Mucosa of descending colon (tissue), 3 donors: Measurements from ENCODE around the gene TEAD1. TPM values are rescaled to one million over a fixed set of nuclear protein-coding genes. Genes with fewer than 3 reads are reported as not detected.

ENCODE experiments used
- ATAC-seq: fragments of 200-7000 bp; cut with Tn5 transposase; one replicate; pipeline ENCODE4 v1.9.1; 2020; ENCODE audit warnings: mild to moderate bottlenecking, moderate library complexity
- DNase-seq, 3 donors: peaks; one replicate each; pipeline ENCODE4 v3.0.0-alpha.2; 2020
- H3K36me3 ChIP-seq: fragments of 200-600 bp; one replicate; pipeline ENCODE4 v1.8.0; 2021; ENCODE audit warnings: low read depth, mild to moderate bottlenecking
- H3K4me1 ChIP-seq: fragments of 200-600 bp; one replicate; pipeline ENCODE4 v1.8.0; 2021; ENCODE audit warnings: low read depth, mild to moderate bottlenecking
- H3K4me3 ChIP-seq: fragments of 200-600 bp; one replicate; pipeline ENCODE4 v1.8.0; 2021; ENCODE audit warnings: mild to moderate bottlenecking
- H3K9me3 ChIP-seq: fragments of 200-600 bp; one replicate; pipeline ENCODE4 v1.8.0; 2021; ENCODE audit warnings: mild to moderate bottlenecking
- CTCF ChIP-seq: fragments of 200-600 bp; IDR thresholded peaks from one replicate; pipeline ENCODE4 v1.8.0; 2022; ENCODE audit warnings: antibody characterized with exemption, mild to moderate bottlenecking
- intact Hi-C, 2 donors: fragments of 100-400 bp; cut with DNase I in 1 of 2; cut with micrococcal nuclease in 1 of 2; formaldehyde crosslinking; loops; one replicate each; pipeline versions ENCODE4 v1.11.0 to v1.11.1; 2022; cut with DNase I, micrococcal nuclease
- total RNA-seq, 3 donors: library from RNA; stranded (reverse); fragmentation: NEBNext Ultra II Directional in 2 of 3; extraction: Animal tissue kit (Norgen Biotek cat#: 25700) in 2 of 3; gene quantifications; one replicate each; pipeline versions ENCODE4 v1.2.1 to v1.2.4, GENCODE V29; 2021 to 2023
- donor health status: DM: no; HTN: no; CAD: no; lungs with moderate emphysema.
- donor health status: DM: no; HTN: no; CAD: no.
- donor health status: DM: no; HTN: yes; CAD: no.

TEAD1 gene
- total RNA-seq, 3 donors from 2014 or later: 33.2 to 196 (median 41.1) TPM

GRCh38 chr11:12799334-12799835 lies 125.2 kb downstream of the TEAD1 start:
- intact Hi-C loops: no loop called here
- Histone ChIP-seq H3K4me1 (peaks cover 35% of the 10 kb centered on the region), H3K9me3 (no peaks in the 10 kb centered on the region), H3K36me3 (no peaks in the 10 kb centered on the region), H3K4me3 (no peak overlapping the region)
- ATAC-seq (no peak), DNase-seq (no peak)
- TF ChIP-seq CTCF: no peak

GRCh38 chr11:12800032-12800671 lies 125.9 kb downstream of the TEAD1 start:
- Histone ChIP-seq H3K9me3 (no peaks in the 10 kb centered on the region), H3K4me1 (peaks cover 35% of the 10 kb centered on the region), H3K36me3 (no peaks in the 10 kb centered on the region), H3K4me3 (no peak overlapping the region)
- ATAC-seq: peak; percentile 70
- TF ChIP-seq CTCF: no peak
- DNase-seq: peak in 1 of 3 donors; percentile 33
- intact Hi-C loops: loop anchor here in 1 of 2 donors (10.0 kb wide), 1 partner anchor 125 kb away; the partner anchor contains the start of gene TEAD1

GRCh38 chr11:12800871-12801270 lies 126.7 kb downstream of the TEAD1 start:
- H3K4me3 ChIP-seq: no peak overlapping the region
- TF ChIP-seq CTCF: no peak
- no peaks in the 10 kb centered on the region for H3K36me3 ChIP-seq
- H3K4me1 ChIP-seq: peaks cover 35% of the 10 kb centered on the region
- no peaks in the 10 kb centered on the region for H3K9me3 ChIP-seq
- DNase-seq (no peak), ATAC-seq (no peak)
- intact Hi-C loops: loop anchor here in 1 of 2 donors (10.0 kb wide), 1 partner anchor 126 kb away; the partner anchor contains the start of gene TEAD1

- Histone ChIP-seq H3K9me3 (no peaks in the 10 kb centered on the region), H3K4me1 (peaks cover 35% of the 10 kb centered on the region), H3K4me3 (no peak overlapping the region), H3K36me3 (no peaks in the 10 kb centered on the region)
- intact Hi-C loops: loop anchor here in 1 of 2 donors (10.0 kb wide), 1 partner anchor 127 kb away; the partner anchor contains the start of gene TEAD1
- no peak for ATAC-seq
- DNase-seq: no peak
- no peak for TF ChIP-seq CTCF
Observed at GRCh38 chr11:12801976-12802375, 127.8 kb downstream of the TEAD1 start.

GRCh38 chr11:12802418-12803085 lies 128.3 kb downstream of the TEAD1 start:
- DNase-seq (peak; percentile 82 to 88 (median 88)), ATAC-seq (peak; percentile 90)
- intact Hi-C loops: loop anchor here in 1 of 2 donors (10.0 kb wide), 1 partner anchor 128 kb away; the partner anchor contains the start of gene TEAD1
- no peak overlapping the region for H3K4me3 ChIP-seq
- TF ChIP-seq CTCF: no peak
- H3K9me3 ChIP-seq: no peaks in the 10 kb centered on the region
- peaks cover 35% of the 10 kb centered on the region for H3K4me1 ChIP-seq
- H3K36me3 ChIP-seq: no peaks in the 10 kb centered on the region
